Epithelial cell of esophagus (primary cell): ENCODE measurements around the gene DR1.
A peak's percentile ranks its signal among the peaks of the same experiment; 100 is the strongest.
"Not testable (repeated sequence)": the region's sequence is repeated elsewhere in the genome, so short reads cannot be mapped to it uniquely, and the experiment has no call there.

Source experiments
- DNase-seq: peaks from one replicate; pipeline ENCODE4 v3.0.0; 2010; ENCODE audit warnings: low read depth
- H3K4me3 ChIP-seq: 2 replicates; pipeline ENCODE4 v1.5.1; 2011; ENCODE audit warnings: mild to moderate bottlenecking, low read length, control low read depth
- TF ChIP-seq, protein P1 (sequence below): IDR thresholded peaks from 2 replicates; pipeline ENCODE4 v1.5.1; 2011; ENCODE audit warnings: low read depth, mild to moderate bottlenecking, low read length, control low read depth, inconsistent platforms; ENCODE audit not compliant: insufficient read depth; ENCODE audit errors: missing control alignments

The DR1 gene

GRCh38 chr1:93374334-93375106 lies 28.8 kb downstream of the DR1 start:
- no peak overlapping the region for H3K4me3 ChIP-seq
- no peak for DNase-seq
- TF ChIP-seq, protein P1, sequence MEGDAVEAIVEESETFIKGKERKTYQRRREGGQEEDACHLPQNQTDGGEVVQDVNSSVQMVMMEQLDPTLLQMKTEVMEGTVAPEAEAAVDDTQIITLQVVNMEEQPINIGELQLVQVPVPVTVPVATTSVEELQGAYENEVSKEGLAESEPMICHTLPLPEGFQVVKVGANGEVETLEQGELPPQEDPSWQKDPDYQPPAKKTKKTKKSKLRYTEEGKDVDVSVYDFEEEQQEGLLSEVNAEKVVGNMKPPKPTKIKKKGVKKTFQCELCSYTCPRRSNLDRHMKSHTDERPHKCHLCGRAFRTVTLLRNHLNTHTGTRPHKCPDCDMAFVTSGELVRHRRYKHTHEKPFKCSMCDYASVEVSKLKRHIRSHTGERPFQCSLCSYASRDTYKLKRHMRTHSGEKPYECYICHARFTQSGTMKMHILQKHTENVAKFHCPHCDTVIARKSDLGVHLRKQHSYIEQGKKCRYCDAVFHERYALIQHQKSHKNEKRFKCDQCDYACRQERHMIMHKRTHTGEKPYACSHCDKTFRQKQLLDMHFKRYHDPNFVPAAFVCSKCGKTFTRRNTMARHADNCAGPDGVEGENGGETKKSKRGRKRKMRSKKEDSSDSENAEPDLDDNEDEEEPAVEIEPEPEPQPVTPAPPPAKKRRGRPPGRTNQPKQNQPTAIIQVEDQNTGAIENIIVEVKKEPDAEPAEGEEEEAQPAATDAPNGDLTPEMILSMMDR, result no peak

DNA sequence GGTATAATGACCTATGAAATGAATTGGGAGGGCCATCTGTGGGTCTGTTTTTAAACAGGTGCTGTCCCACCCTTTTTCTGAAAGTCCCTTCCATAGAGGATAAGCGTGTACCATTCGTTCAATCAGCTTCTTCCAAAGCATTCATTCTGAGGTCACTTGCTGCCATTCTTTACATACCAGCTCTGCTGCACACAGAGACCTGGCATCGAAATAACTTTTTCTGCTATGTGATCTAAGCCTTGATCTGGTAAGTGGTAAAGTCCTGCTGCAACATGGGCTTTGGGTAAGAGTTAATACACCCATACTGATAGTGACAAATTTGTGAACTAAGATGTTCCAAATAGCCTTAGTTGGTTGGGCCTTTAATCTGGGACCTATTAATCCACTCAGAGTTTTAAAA lies 38.9 kb downstream of the DR1 start:
- no peak for DNase-seq
- TF ChIP-seq, protein P1, result no peak
- H3K4me3 ChIP-seq, result no peak overlapping the region

- DNase-seq, H3K4me3 ChIP-seq: not testable (repeated sequence)
Observed at GRCh38 chr1:93386268-93386667, 40.6 kb downstream of the DR1 start.

GRCh38 chr1:93394514-93394913 lies 48.8 kb downstream of the DR1 start:
- TF ChIP-seq, protein P1, result no peak
- DNase-seq, result peak; percentile 21
- H3K4me3 ChIP-seq, result no peak overlapping the region

DNA sequence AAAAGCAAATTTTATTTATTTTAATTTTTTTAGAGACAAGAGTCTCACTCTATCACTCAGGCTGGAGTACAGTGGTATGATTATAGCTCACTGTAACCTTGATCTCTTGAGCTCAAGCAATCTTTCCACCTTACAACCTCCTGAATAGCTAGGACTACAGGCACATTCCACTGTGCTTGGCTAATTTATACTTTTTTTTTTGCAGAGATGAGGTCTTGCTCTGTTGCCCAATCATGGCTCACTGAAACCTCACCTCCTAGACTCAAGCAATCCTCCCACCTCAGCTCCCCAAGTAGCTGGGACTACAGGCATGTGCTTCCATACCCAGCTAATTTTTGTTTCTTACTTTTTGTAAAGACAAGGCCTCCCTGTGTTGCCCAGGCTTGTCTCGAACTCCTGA lies 49.5 kb downstream of the DR1 start:
- peak; percentile 82 for DNase-seq
- TF ChIP-seq, protein P1, result no peak
- no peak overlapping the region for H3K4me3 ChIP-seq

DNA sequence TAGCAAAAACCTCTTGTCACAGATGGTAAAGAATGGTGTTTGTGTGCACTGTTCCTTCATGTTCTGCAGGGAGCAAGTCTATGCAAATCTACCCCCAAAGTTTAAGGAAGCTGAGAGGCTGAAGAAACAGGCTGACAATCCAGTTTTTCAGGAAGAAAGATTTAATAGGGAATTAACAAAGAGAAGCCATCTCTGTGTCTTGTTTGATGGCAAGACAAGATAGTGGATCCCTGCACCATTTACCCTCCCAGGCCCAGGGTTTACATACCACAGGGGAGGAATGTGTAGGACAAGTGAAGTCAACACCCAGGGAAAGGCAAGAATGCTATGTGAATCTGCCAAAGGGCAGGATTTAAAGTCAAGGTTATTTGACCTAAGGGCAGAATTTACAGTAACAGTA lies 54.1 kb downstream of the DR1 start:
- DNase-seq, result peak; percentile 61
- no peak overlapping the region for H3K4me3 ChIP-seq
- TF ChIP-seq, protein P1, result no peak

DNA sequence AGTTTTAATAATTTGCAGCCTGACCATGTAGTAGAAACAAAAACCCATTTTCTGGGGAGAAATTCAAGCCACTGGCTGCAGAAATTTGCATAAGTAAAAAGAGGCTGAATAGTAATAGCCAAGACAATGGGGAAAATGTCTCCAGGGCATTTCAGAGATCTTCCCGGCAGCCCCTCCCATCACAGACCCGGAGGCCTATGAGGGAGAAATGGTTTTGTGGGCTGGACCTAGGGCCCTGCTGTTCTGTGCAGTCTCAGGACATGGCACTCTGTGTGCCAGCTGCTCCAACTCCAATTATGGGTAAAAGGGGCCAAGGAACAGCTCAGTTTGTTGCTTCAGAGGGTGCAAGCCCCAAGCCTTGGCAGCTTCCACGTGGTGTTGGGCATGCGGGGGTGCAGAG lies 62.5 kb downstream of the DR1 start:
- no peak for DNase-seq
- TF ChIP-seq, protein P1, result no peak
- no peak overlapping the region for H3K4me3 ChIP-seq

DNA sequence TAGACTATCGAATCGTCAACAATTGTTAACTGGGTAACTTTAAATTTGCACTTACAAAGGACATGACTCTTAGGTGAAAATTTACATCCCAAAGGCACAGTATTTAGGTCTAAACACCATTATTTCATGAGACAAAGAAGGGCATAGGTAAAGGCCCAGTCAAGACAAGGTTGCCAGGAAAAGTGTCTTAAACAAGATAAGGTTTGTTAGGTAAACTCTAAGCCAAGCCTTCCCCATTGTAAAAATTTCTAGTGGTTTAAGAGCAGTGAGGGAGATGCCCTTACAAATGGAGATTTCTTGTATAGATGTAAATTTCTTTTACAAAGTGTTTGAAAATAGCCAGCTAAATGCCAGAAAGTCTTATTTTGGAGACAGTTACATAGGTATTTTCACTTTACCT lies 65.3 kb downstream of the DR1 start:
- no peak for DNase-seq
- TF ChIP-seq, protein P1, result no peak
- no peak overlapping the region for H3K4me3 ChIP-seq
